Activated T-helper 1 cell treated with anti-CD3 and anti-CD28 coated beads, Interleukin-12 subunit alpha, Interleukin-12 subunit beta, Interleukin-2, Interleukin-4 antibody, amounts not matched to agents 30 ng/mL and 10 ng/mL and 1 ng/mL, durations not matched to agents 14 hours and 24 hours and 36 hours (primary cell): Measurements from ENCODE around the gene MKRN1. TPM values are rescaled to one million over a fixed set of nuclear protein-coding genes. Genes with fewer than 3 reads are reported as not detected.
"Not testable (repeated sequence)": the region's sequence is repeated elsewhere in the genome, so short reads cannot be mapped to it uniquely, and the experiment has no call there.

Experiments
- DNase-seq: peaks from one replicate; pipeline ENCODE4 v3.0.0; 2021; ENCODE audit warnings: low spot score
- H3K27ac Mint-ChIP-seq: one replicate; pipeline ENCODE4 v1.8.0; 2021; ENCODE audit warnings: mild to moderate bottlenecking, mixed read lengths
- H3K27me3 Mint-ChIP-seq: one replicate; pipeline ENCODE4 v1.8.0; 2022; ENCODE audit warnings: mild to moderate bottlenecking, moderate library complexity, mixed read lengths; ENCODE audit not compliant: insufficient read depth
- H3K36me3 Mint-ChIP-seq: one replicate; pipeline ENCODE4 v1.8.0; 2021; ENCODE audit warnings: low read depth, mixed read lengths
- H3K4me1 Mint-ChIP-seq: one replicate; pipeline ENCODE4 v1.8.0; 2021; ENCODE audit warnings: low read depth, mixed read lengths
- H3K4me3 Mint-ChIP-seq: one replicate; pipeline ENCODE4 v1.8.0; 2021; ENCODE audit warnings: mild to moderate bottlenecking, moderate library complexity, mixed read lengths
- H3K9me3 Mint-ChIP-seq: one replicate; pipeline ENCODE4 v1.8.0; 2021; ENCODE audit warnings: mixed read lengths
- intact Hi-C: fragments of 100-400 bp; cut with micrococcal nuclease; formaldehyde crosslinking; loops from one replicate; pipeline ENCODE4 v1.15.1; 2024
- total RNA-seq: library from RNA; stranded (reverse); gene quantifications from 2 replicates; pipeline ENCODE4 v1.2.3, GENCODE V29; 2022

The MKRN1 gene
- total RNA-seq = 61.7 and 72.2 TPM in 2 replicates

GRCh38 chr7:140479062-140479738 is at the start of gene MKRN1:
TSS of gene MKRN1 (minus strand) at chr7:140479505. CDS start at chr7:140479344, 161 bp downstream.
- H3K9me3 Mint-ChIP-seq = no peaks in the 10 kb centered on the region
- peaks cover 29% of the 10 kb centered on the region for H3K4me1 Mint-ChIP-seq
- DNase-seq = peak; percentile 90
- H3K4me3 Mint-ChIP-seq = peak within 1 kb of the TSS; percentile 99
- peak within 1 kb of the TSS; percentile 99 for H3K27ac Mint-ChIP-seq
- H3K27me3 Mint-ChIP-seq = peaks cover 8% of the 10 kb centered on the region
- intact Hi-C loops = loop anchor here (1.0 to 10.0 kb wide), 17 partner anchors 24 to 1259 kb away; partner anchors contain the start of genes ADCK2, AGK, HIPK2 and LUC7L2
- peaks cover 4% of the 10 kb centered on the region for H3K36me3 Mint-ChIP-seq

GRCh38 chr7:140526787-140527664 is 47.7 kb upstream of the MKRN1 start:
- peaks cover 7% of the 10 kb centered on the region for H3K4me1 Mint-ChIP-seq
- H3K9me3 Mint-ChIP-seq = no peaks in the 10 kb centered on the region
- no peak overlapping the region for H3K4me3 Mint-ChIP-seq
- DNase-seq = no peak
- no peaks in the 10 kb centered on the region for H3K36me3 Mint-ChIP-seq
- intact Hi-C loops = no loop called here
- H3K27me3 Mint-ChIP-seq = peaks cover 15% of the 10 kb centered on the region
- no peak overlapping the region for H3K27ac Mint-ChIP-seq

- peaks cover 7% of the 10 kb centered on the region for H3K4me1 Mint-ChIP-seq
- peaks cover 12% of the 10 kb centered on the region for H3K27me3 Mint-ChIP-seq
- H3K27ac Mint-ChIP-seq = no peak overlapping the region
Measured at GRCh38 chr7:140526214-140526613, 46.9 kb upstream of the MKRN1 start.

GRCh38 chr7:140525743-140526142 is 46.4 kb upstream of the MKRN1 start:
- H3K4me3 Mint-ChIP-seq = no peak overlapping the region
- intact Hi-C loops = no loop called here
- H3K36me3 Mint-ChIP-seq = no peaks in the 10 kb centered on the region
- no peak overlapping the region for H3K27ac Mint-ChIP-seq
- no peaks in the 10 kb centered on the region for H3K9me3 Mint-ChIP-seq
- no peak for DNase-seq
- peaks cover 7% of the 10 kb centered on the region for H3K27me3 Mint-ChIP-seq
- peaks cover 7% of the 10 kb centered on the region for H3K4me1 Mint-ChIP-seq

More at GRCh38 chr7:140526214-140526613, 46.9 kb upstream of the MKRN1 start:
- intact Hi-C loops = no loop called here
- Mint-ChIP-seq H3K4me3 (no peak overlapping the region), H3K9me3 (no peaks in the 10 kb centered on the region), H3K36me3 (no peaks in the 10 kb centered on the region)
- DNase-seq = no peak

GRCh38 chr7:140521421-140521820 is 42.1 kb upstream of the MKRN1 start:
- Mint-ChIP-seq H3K4me1 (peaks cover 7% of the 10 kb centered on the region), H3K27ac (no peak overlapping the region), H3K36me3 (no peaks in the 10 kb centered on the region), H3K27me3 (peaks cover 9% of the 10 kb centered on the region), H3K4me3 (no peak overlapping the region), H3K9me3 (no peaks in the 10 kb centered on the region)
- no peak for DNase-seq
- intact Hi-C loops = no loop called here

- Mint-ChIP-seq H3K36me3 (no peaks in the 10 kb centered on the region), H3K4me3 (no peak overlapping the region), H3K27ac (no peak overlapping the region), H3K9me3 (no peaks in the 10 kb centered on the region), H3K27me3 (peaks cover 11% of the 10 kb centered on the region), H3K4me1 (no peaks in the 10 kb centered on the region)
- intact Hi-C loops = loop anchor here (10.0 kb wide), 1 partner anchor 1016 kb away; no protein-coding TSS in a partner anchor
- DNase-seq = no peak
Measured at GRCh38 chr7:140519007-140519399, 39.7 kb upstream of the MKRN1 start.

- Mint-ChIP-seq H3K27ac (no peak overlapping the region), H3K36me3 (no peaks in the 10 kb centered on the region), H3K4me1 (no peaks in the 10 kb centered on the region), H3K9me3 (no peaks in the 10 kb centered on the region), H3K4me3 (no peak overlapping the region), H3K27me3 (peaks cover 11% of the 10 kb centered on the region)
- intact Hi-C loops = loop anchor here (1.0 to 10.0 kb wide), 4 partner anchors 135 to 1016 kb away; no protein-coding TSS in a partner anchor
- no peak for DNase-seq
Measured at GRCh38 chr7:140518370-140519006, 39.2 kb upstream of the MKRN1 start.

GRCh38 chr7:140517546-140518369 is 38.5 kb upstream of the MKRN1 start:
- DNase-seq = peak; percentile 38
- no peak overlapping the region for H3K27ac Mint-ChIP-seq
- H3K4me1 Mint-ChIP-seq = no peaks in the 10 kb centered on the region
- H3K4me3 Mint-ChIP-seq = no peak overlapping the region
- no peaks in the 10 kb centered on the region for H3K36me3 Mint-ChIP-seq
- intact Hi-C loops = loop anchor here (1.0 to 10.0 kb wide), 4 partner anchors 136 to 1017 kb away; no protein-coding TSS in a partner anchor
- peaks cover 11% of the 10 kb centered on the region for H3K27me3 Mint-ChIP-seq
- H3K9me3 Mint-ChIP-seq = no peaks in the 10 kb centered on the region

GRCh38 chr7:140512317-140513000 is 33.2 kb upstream of the MKRN1 start:
- Mint-ChIP-seq H3K27ac (no peak overlapping the region), H3K27me3 (peaks cover 4% of the 10 kb centered on the region), H3K36me3 (no peaks in the 10 kb centered on the region), H3K9me3 (no peaks in the 10 kb centered on the region), H3K4me3 (no peak overlapping the region), H3K4me1 (no peaks in the 10 kb centered on the region)
- intact Hi-C loops = loop anchor here (10.0 kb wide), 1 partner anchor 1022 kb away; no protein-coding TSS in a partner anchor
- no peak for DNase-seq

- H3K27ac Mint-ChIP-seq = no peak overlapping the region
- H3K27me3 Mint-ChIP-seq = no peaks in the 10 kb centered on the region
- H3K36me3 Mint-ChIP-seq = no peaks in the 10 kb centered on the region
- no peak overlapping the region for H3K4me3 Mint-ChIP-seq
- H3K9me3 Mint-ChIP-seq = no peaks in the 10 kb centered on the region
- no peak for DNase-seq
- intact Hi-C loops = loop anchor here (10.0 kb wide), 1 partner anchor 1025 kb away; no protein-coding TSS in a partner anchor
- no peaks in the 10 kb centered on the region for H3K4me1 Mint-ChIP-seq
Measured at GRCh38 chr7:140509789-140510188, 30.5 kb upstream of the MKRN1 start.

GRCh38 chr7:140507556-140507955 is 28.3 kb upstream of the MKRN1 start:
- H3K27me3 Mint-ChIP-seq, H3K27ac Mint-ChIP-seq, H3K4me1 Mint-ChIP-seq, H3K4me3 Mint-ChIP-seq, DNase-seq, intact Hi-C loops, H3K9me3 Mint-ChIP-seq, H3K36me3 Mint-ChIP-seq: not testable (repeated sequence)
